Hepatocyte (in vitro differentiated cells): ENCODE results near the gene MTPN. TPM values are rescaled to one million over a fixed set of nuclear protein-coding genes. Genes with fewer than 3 reads are reported as not detected.

ENCODE experiments used
- DNase-seq: peaks from one replicate; pipeline ENCODE4 v3.0.0-alpha.2; 2016; ENCODE audit warnings: low spot score
- H2AFZ ChIP-seq: fragments of 200-600 bp; sonication (generic); 2 replicates; pipeline ENCODE4 v1.6.0; 2016; ENCODE audit warnings: antibody characterized with exemption, mild to moderate bottlenecking
- H3K27ac ChIP-seq: fragments of 200-600 bp; sonication (generic); 2 replicates; pipeline ENCODE4 v1.5.1; 2016; ENCODE audit warnings: mild to moderate bottlenecking
- H3K27me3 ChIP-seq: fragments of 200-600 bp; sonication (generic); 2 replicates; pipeline ENCODE4 v1.6.1; 2016
- H3K36me3 ChIP-seq: fragments of 200-600 bp; sonication (generic); replicated peaks from 2 replicates; pipeline ENCODE4 v1.5.1; 2016; ENCODE audit warnings: low read depth; ENCODE audit not compliant: insufficient read depth
- H3K4me1 ChIP-seq: fragments of 200-600 bp; sonication (generic); 2 replicates; pipeline ENCODE4 v1.5.1; 2016; ENCODE audit warnings: mild to moderate bottlenecking, moderate library complexity; ENCODE audit not compliant: insufficient read depth
- H3K4me2 ChIP-seq: fragments of 200-600 bp; sonication (generic); 2 replicates; pipeline ENCODE4 v1.6.0; 2016
- H3K4me3 ChIP-seq: fragments of 200-600 bp; sonication (generic); 2 replicates; pipeline ENCODE4 v1.5.1; 2016; ENCODE audit warnings: mild to moderate bottlenecking
- H3K79me2 ChIP-seq: fragments of 200-600 bp; sonication (generic); 2 replicates; pipeline ENCODE4 v1.6.0; 2017; ENCODE audit warnings: mild to moderate bottlenecking
- H3K9me2 ChIP-seq: fragments of 200-600 bp; sonication (generic); replicated peaks from 2 replicates; pipeline ENCODE4 v1.6.0; 2017; ENCODE audit warnings: mild to moderate bottlenecking; ENCODE audit not compliant: insufficient read depth
- H3K9me3 ChIP-seq: fragments of 200-600 bp; sonication (generic); 2 replicates; pipeline ENCODE4 v1.5.1; 2016; ENCODE audit warnings: low read depth, mild to moderate bottlenecking
- H4K20me1 ChIP-seq: fragments of 200-600 bp; sonication (generic); 2 replicates; pipeline ENCODE4 v1.6.0; 2016; ENCODE audit warnings: mild to moderate bottlenecking; ENCODE audit not compliant: insufficient read depth, poor library complexity, severe bottlenecking
- CTCF ChIP-seq: fragments of 200-600 bp; sonication (generic); IDR thresholded peaks from 2 replicates; pipeline ENCODE4 v1.5.1; 2016; ENCODE audit warnings: antibody characterized with exemption, mild to moderate bottlenecking; ENCODE audit not compliant: poor library complexity
- EZH2 ChIP-seq: fragments of 200-600 bp; sonication (generic); IDR thresholded peaks from 2 replicates; pipeline ENCODE4 v1.6.1; 2016; ENCODE audit warnings: antibody characterized with exemption, mild to moderate bottlenecking, borderline replicate concordance
- EZH2phosphoT487 ChIP-seq: fragments of 200-600 bp; sonication (generic); IDR thresholded peaks from one replicate; pipeline ENCODE4 v1.6.1; 2018; ENCODE audit warnings: antibody characterized with exemption, mild to moderate bottlenecking, low read depth, moderate library complexity; ENCODE audit not compliant: unreplicated experiment, severe bottlenecking
- WGBS: methylation state at CpG from one replicate; pipeline ENCODE4 v1.1.6; 2016; ENCODE audit warnings: low lambda C conversion rate; ENCODE audit errors: missing lambda C conversion rate; 5-methylcytosine and 5-hydroxymethylcytosine counted together
- polyA plus RNA-seq: library from polyadenylated mRNA; unstranded; fragments of >200 nt; fragmentation: Nextera tagmentation; extraction: Ambion mirVana; gene quantifications from 2 replicates; pipeline ENCODE4 v1.2.1, GENCODE V29; 2016
- total RNA-seq: library from RNA; depleted of rRNA; stranded (reverse); fragments of >200 nt; gene quantifications from 2 replicates; pipeline ENCODE4 v1.2.3, GENCODE V29; 2014

MTPN gene
- total and polyA plus RNA-seq, 2 experiments from 2014 or later = 32.8 to 131 TPM

- H3K36me3 ChIP-seq = no peaks in the 10 kb centered on the region
- WGBS = 85% methylated on average over 3 of the region's 3 CpGs
- TF ChIP-seq CTCF = no peak
- no peak for TF ChIP-seq EZH2
- TF ChIP-seq EZH2phosphoT487 = no peak
- no peaks in the 10 kb centered on the region for H4K20me1 ChIP-seq
- DNase-seq = no peak
- H3K79me2 ChIP-seq = no peaks in the 10 kb centered on the region
- no peaks in the 10 kb centered on the region for H3K9me3 ChIP-seq
- no peaks in the 10 kb centered on the region for H3K4me1 ChIP-seq
- no peaks in the 10 kb centered on the region for H3K27me3 ChIP-seq
- no peak overlapping the region for H3K4me3 ChIP-seq
- no peak overlapping the region for H3K27ac ChIP-seq
- H2AFZ ChIP-seq = no peak overlapping the region
- H3K9me2 ChIP-seq = no peaks in the 10 kb centered on the region
- H3K4me2 ChIP-seq = no peak overlapping the region
Observed at GRCh38 chr7:135898226-135898625, 78.9 kb downstream of the MTPN start.

GRCh38 chr7:135894816-135895215 lies 82.3 kb downstream of the MTPN start:
- H3K79me2 ChIP-seq = no peaks in the 10 kb centered on the region
- TF ChIP-seq EZH2 (no peak), EZH2phosphoT487 (no peak), CTCF (no peak)
- H4K20me1 ChIP-seq = no peaks in the 10 kb centered on the region
- H3K36me3 ChIP-seq = no peaks in the 10 kb centered on the region
- no peaks in the 10 kb centered on the region for H3K9me3 ChIP-seq
- H3K4me1 ChIP-seq = no peaks in the 10 kb centered on the region
- no peak overlapping the region for H3K4me2 ChIP-seq
- no peak overlapping the region for H3K27ac ChIP-seq
- no peaks in the 10 kb centered on the region for H3K27me3 ChIP-seq
- no peak for DNase-seq
- H3K4me3 ChIP-seq = no peak overlapping the region
- WGBS = 97% methylated on average over 3 of the region's 3 CpGs
- no peak overlapping the region for H2AFZ ChIP-seq
- H3K9me2 ChIP-seq = no peaks in the 10 kb centered on the region

GRCh38 chr7:135889823-135890222 lies 87.3 kb downstream of the MTPN start:
- no peaks in the 10 kb centered on the region for H3K79me2 ChIP-seq
- WGBS = 83% methylated on average over 6 of the region's 6 CpGs
- H3K36me3 ChIP-seq = no peaks in the 10 kb centered on the region
- no peaks in the 10 kb centered on the region for H3K9me2 ChIP-seq
- no peak overlapping the region for H3K27ac ChIP-seq
- DNase-seq = no peak
- H3K4me2 ChIP-seq = no peak overlapping the region
- no peaks in the 10 kb centered on the region for H3K9me3 ChIP-seq
- no peak overlapping the region for H3K4me3 ChIP-seq
- no peaks in the 10 kb centered on the region for H4K20me1 ChIP-seq
- TF ChIP-seq CTCF (no peak), EZH2phosphoT487 (no peak), EZH2 (no peak)
- H3K27me3 ChIP-seq = no peaks in the 10 kb centered on the region
- no peaks in the 10 kb centered on the region for H3K4me1 ChIP-seq
- H2AFZ ChIP-seq = no peak overlapping the region

- H3K36me3 ChIP-seq = no peaks in the 10 kb centered on the region
- H3K4me3 ChIP-seq = no peak overlapping the region
- no peak for TF ChIP-seq CTCF
- H3K9me3 ChIP-seq = no peaks in the 10 kb centered on the region
- no peaks in the 10 kb centered on the region for H4K20me1 ChIP-seq
- H3K27me3 ChIP-seq = no peaks in the 10 kb centered on the region
- no peak overlapping the region for H3K27ac ChIP-seq
- no peak for DNase-seq
- no peaks in the 10 kb centered on the region for H3K9me2 ChIP-seq
- WGBS = 85% methylated on average over 5 of the region's 5 CpGs
- H3K4me2 ChIP-seq = no peak overlapping the region
- no peaks in the 10 kb centered on the region for H3K79me2 ChIP-seq
- H3K4me1 ChIP-seq = no peaks in the 10 kb centered on the region
- no peak overlapping the region for H2AFZ ChIP-seq
Observed at GRCh38 chr7:135888740-135889139, 88.4 kb downstream of the MTPN start.
